Muscle of arm (tissue), 12 donors: ENCODE results near the gene DHCR24. TPM values are rescaled to one million over a fixed set of nuclear protein-coding genes. Genes with fewer than 3 reads are reported as not detected.

ENCODE experiments used
- DNase-seq: peaks from one replicate; pipeline ENCODE4 v3.0.0-alpha.2; 2013
- polyA plus RNA-seq, 12 donors: library from polyadenylated mRNA; unstranded; fragments of 120-200 nt; gene quantifications; one replicate each; pipeline ENCODE4 v1.2.1, GENCODE V29; 2013; ENCODE audit not compliant: insufficient read length in 12 of 12

DHCR24 gene
- polyA plus RNA-seq, 12 donors: 15.9 to 40.1 (median 28.4) TPM; not detected in 1

DNA sequence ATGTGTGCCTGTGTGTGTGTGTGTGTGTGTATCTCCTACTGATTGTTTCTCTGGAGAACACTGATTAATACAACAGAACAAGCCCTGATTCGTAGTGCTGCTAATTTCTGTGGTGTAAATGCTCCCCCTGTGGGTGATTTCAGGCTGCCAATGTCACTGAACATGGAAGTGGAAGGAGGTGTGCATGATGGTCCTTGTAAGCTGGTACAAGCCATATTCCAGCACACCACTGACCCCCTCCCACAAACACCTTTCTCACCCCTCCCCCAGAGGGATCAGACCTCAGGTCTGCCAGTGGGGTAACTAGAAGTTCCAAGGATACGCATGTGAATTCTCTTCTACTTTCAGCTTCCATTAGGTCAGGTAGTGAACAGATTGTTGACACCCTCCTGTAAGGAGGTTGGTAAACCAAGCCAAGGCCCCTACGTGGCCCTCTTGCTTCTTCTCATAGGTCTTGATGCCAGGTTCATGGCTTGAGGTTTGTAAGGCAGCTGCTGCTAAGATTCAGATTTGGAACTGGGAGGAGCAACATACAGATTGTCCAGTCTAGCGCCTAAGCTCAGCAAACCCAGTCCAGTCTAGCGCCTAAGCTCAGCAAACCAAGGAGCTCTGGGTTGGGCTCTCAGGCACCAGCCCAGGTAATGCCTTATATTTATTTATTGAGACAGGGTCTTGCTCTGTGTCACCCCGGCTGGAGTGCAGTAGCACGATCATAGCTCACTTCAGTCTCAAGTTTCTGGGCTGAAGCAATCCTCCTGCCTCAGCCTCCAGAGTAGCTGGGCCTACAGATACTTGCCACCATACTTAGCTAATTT, 38.7 kb downstream of the DHCR24 start:
- DNase-seq: no peak

DNA sequence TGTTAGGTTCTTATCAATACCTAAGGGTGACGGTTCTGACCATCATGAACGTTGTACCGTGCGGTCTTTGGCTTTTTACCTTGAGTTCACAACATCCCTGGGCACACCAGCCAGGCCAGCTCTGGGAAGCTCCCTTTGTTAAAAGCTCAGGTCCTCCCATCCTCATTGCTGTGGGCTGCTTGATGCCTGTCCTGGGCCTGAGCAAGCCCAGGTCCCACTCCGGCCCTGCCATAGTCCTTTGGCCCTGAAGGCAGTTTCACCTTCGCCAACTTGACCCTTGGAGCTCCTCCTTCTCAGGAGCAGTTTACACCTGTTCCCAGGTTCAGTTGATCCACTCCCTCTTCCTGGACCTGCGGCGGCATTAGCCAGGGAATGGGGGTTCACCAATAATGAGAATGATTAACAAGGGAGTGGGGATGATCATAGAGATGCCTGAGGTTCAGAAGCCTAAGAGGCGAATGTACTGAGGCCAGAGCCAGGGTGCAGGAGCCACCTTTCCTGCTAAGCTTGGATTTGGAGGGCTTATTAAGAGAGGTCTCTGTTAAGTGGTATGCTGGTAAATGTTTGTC, 40.2 kb downstream of the DHCR24 start:
- DNase-seq: no peak

DNA sequence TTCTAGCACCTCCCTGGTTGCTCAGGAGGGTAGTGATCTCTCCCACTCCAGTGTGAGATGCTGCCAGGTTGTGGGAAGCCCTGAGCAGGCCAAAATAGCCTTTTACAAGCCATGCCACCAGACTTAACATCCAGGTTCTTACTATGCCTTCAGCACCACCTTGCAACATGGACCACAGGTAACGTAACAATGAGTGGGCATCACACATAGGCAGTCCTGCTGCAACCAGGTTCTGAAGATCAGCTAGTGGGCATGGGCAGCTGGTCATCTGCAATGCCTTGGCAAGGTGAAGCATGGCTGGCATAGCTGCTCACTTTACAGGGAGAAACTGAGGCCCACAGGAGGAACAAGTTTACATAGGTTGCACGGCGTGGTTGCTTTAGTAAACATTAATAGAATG, 40.7 kb downstream of the DHCR24 start:
- no peak for DNase-seq

DNA sequence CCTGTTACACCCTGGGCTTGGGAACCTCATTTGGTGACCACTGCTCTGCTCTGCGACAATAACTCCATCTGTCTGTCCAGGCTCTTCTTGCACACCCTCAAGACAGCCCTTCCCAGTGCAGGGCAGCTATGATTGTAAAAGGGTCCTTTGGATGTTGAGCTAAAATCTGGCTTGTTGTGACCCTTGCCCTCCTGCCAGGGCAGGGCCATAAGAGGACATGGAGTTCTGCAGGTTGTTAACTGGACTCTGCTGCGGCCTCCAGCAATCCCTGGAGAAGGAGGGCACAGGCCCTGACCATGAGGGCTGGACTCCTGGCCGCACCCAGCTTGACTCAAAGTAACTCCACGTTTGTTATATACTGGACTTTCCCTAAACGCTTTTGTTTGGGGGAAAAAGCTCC, 41.2 kb downstream of the DHCR24 start:
- DNase-seq: no peak

DNA sequence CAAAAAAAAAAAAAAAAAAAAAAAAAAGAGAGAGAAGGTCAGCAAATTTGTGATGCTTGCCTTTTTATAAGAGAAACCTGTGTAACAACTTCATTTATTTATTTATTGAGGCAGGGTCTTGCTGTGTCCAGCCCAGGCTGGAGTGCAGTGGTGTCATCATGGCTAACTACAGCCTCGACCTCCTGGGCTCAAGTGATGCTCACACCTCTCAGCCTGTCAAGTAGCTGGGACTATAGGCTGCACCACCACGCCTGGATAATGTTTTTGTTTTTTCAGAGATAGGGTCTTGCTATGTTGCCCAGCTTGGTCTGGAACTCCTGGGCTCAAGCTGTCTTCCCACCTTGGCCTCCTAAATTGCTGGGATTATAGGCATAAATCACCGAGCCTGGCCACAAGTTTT, 42.4 kb downstream of the DHCR24 start:
- no peak for DNase-seq

DNA sequence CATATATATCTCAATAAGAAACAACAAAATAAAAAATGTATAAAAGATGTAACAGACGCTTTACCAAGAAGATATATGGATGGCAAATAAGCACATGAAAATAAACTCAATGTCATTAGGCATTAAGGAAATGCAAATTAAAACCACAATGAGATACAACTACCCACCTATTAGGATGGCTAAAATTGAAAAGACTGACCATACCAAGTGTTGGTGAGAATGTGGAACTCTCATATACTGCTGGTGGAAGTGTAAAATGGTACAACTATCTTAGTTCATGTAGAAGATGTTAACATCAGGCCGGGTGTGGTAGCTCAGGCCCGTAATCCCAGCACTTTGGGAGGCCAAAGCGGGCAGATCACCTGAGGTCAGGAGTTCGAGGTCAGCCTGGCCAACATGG, 43.5 kb downstream of the DHCR24 start:
- no peak for DNase-seq

DNA sequence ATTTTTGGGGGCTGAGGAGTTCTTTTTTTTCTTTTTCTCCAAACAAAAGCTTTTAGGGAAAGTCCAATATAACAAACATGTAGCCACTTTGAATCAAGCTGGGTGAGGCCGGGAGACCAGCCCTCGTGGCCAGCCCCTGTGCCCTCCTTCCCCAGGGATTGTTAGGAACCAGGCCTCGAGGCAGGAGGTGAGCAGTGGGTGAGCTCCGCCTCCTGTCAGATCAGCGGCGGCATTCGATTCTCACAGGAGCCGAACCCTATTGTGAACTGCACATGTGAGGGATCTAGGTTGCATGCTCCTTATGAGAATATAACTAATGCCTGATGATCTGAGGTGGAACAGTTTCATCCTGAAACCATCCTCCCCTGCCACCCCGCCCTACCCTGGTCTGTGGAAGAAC, 44.0 kb downstream of the DHCR24 start:
- no peak for DNase-seq

DNA sequence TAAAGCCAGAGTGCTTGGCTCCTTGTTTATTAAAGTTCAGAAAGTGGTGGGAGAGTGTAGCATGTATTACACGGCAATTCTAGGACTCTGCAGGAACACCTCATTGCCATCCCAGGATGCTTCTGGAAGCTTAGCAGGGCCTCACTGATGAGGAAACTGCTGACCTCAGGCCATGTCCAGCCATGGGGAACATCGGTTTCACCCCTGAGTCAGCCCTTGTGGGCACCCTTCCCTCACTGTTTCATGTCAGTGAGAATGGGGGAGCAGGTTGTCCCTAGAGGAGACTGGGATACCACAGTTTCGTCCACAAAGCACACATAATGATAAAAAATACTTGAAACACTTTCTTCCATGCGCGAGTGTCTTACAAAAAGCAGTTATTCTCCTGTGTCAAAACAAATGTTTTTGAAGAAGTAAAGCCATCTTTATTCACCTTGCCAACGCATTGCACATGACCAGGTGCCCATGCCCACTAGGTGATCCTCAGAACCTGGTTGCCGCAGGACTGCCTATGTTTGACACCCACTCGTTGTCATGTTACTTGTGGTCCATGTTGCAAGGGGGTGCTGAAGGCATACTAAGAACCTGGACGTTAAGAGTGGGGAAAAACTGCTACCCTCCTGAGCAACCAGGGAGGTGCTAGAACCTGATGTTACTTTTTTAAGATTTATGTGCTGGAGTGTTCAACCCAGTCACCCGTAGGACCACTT, 44.6 kb downstream of the DHCR24 start:
- DNase-seq: no peak

DNA sequence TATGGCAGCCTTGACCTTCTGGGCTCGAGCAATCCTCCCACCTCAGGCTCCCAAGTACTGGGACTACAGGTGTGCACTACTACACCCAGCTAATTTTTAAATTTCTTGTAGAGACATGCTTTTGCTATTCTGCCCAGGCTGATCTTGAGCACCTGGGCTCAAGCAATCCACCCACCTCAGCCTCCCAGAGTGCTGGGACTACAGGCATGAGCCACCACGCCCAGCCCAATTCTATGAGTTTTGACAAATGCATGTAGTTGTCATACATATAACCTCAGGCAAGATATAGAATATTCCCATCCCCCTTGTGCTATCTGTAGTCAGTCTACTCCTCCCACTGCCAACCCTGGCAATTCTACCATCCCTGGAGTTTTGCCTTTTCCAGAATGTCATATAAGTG, 47.2 kb downstream of the DHCR24 start:
- DNase-seq: no peak

DNA sequence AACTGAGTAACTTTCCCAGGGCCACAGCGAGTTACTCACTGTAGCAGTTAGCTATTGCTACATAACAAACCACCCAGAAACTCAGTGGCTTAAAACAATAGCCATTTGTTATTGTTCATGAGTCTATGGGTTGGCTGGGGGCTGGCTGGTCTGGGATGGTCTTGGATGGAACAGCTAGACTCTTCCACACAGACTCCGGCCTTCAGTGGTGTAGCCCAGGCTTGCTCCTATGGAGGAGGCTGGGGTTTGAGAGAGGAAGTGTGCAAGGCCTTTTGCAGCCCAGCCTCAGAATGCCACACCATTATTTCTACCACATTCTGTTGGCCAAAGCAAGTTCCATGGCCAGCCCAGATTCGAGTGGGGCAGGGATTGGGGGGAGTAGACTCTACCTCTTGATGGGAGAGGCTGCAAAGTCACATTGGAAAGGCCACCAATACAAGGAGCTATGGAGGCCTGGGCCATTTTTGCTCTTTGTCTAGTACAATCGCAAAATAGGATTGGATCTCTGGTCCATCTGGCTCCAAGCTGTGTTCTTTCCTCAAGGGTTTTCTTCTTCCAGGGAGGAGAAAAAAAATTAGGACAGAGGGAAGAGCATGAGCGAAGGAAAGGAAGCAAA, 48.3 kb downstream of the DHCR24 start:
- no peak for DNase-seq

DNA sequence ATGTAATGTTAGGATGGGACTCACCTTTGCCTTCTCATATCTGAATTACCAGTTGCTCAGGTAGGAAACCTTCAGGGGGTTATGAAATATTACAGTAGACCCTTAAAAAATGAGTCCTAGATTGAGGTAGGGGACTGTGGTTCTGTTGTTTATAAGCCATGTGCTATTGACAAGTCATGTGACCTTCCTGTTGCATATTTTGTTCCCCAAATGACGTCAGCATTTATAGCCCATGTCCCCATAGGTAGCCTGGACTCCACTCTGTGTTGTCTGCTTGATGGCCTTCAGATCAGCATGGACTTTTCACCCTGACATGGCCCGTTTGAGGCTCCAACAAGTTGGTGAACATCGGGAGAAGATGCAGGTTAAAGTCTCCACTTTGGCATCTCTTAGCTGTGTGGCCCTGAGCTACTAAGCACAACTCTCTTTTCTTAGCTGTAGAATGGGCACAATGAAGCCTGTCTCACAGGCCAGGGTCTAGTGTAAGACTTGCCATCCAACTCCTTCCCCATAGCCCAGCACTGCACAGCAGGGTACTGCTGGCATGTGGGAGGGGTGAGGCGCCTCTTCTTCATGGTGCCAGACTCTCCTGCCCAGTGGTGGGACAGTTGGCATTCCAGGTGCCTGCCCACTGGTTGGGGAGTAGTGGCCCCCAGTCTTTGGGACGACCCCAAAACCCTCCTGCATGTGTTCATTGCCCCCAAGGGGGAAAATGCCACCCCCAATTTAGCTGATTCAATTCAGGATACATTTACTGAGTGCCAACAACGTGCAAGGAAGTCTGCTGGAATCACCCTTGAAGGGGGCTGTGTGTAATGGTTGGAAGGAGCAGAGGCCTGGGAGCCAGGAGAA, 49.8 kb downstream of the DHCR24 start:
- no peak for DNase-seq

DNA sequence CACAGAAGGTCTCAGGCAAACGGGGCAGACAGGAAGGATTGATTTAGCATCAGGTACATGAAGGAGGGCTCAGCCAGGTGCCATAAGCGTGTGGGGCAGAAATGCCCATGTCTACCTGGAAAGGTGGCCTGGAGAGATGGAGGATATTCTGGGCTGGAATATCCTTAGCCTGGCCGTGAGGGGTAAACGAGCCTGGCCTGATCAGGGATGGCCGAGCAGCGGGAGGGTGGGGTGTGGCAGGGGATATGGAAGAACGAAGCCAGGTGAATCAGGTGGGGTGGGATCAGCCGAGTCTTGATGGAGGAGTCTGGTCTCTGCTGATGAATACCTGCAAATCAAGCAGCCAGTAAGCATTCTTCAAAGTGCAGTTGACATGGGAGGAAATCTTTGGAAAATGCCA, 50.4 kb downstream of the DHCR24 start:
- DNase-seq: no peak

DNA sequence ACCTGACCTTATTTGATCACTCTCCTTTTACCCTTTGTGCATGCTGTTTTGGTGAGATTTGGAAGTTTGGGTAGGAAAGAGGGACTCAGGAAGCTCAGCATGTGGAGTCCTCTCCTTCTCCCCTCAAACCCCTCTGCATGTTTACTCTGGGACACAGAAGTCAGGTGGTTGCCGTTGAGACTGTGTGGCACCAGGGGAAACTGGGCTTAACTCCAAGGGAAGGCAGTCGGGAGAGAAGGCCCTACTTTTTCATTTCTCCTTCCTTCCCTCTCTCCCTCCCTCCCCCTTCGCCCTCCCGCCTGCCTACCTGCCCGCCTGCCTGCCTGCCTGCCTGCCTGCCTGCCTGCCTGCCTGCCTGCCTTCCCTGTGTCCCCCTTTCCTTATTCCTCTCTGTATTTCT, 51.0 kb downstream of the DHCR24 start:
- no peak for DNase-seq

DNA sequence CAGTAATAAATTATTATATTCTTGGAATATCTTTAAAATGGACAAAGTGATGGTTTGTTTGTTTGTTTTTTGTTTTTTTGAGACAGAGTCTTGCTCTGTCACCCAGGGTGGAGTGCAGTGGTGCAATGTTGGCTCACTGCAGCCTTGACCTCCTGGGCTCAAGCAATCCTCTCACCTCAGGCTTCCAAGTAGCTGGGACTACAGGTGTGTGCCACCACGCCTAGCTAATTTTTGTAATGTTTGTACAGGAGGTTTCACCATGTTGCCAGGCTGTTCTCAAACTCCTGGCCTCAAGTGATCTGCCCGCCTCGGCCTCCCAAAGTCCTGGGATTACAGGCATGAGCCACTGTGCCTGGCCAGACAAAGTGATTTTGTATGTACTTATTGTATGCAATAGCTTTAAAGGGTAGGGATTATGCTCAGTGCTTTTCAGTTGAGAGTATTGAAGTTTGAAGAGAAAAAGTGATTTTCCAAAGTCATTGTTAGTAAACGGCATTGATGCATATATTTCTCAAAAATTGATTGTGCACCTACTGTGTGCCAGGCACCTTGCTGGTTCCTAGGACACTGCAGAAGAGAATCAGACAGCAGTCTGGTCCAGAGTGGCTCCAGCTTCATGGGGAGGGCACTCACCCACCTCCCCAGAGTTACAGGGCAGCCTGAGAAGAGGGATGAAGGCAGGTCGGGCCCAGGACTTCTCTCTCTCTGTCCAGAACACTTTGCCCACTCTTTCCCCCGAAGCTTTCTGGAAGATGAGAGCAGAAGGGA, 51.7 kb downstream of the DHCR24 start:
- no peak for DNase-seq

DNA sequence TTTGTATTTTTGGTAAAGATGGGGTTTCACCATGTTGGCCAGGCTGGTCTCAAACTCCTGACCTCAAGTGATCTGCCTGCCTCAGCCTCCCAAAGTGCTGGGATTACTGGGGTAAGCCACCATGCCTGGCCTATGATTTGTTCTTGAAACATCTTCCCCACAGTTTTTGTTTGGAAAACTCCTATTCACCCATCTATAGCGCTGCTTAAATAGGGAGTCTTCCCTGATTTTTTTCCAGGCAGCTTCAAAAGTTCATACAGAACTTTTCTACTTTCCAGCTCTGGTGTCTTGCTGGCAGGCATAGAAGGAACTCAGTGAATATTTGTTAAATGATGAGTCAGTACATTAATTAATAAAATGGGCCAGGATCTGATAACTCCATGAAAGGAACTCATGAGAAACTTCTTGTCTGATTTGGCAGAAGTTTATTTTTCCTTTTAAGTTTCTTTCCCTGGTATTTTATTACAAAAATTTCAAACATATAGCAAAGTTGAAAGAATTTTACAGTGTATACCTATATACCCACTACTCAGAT, 52.9 kb downstream of the DHCR24 start:
- no peak for DNase-seq

DNA sequence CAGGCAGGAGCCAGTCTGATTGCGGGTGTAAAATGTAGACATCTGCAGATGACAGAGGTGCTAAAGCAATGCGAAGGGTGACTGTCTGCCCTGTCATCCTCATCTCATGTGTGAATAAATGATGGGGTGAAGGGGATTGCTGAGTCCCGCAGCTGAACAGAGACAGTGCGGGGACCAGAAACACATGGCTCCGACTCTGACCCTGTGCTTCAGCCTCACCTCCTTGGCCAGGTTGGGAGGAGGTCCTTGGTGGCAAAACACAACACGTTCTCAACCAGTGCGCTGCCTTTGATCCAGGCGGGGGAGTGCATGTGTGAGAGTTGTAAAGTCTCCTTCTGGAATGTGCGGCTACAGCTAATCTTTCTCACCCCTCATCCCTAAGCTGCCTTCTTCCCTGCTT, 53.9 kb downstream of the DHCR24 start:
- no peak for DNase-seq

DNA sequence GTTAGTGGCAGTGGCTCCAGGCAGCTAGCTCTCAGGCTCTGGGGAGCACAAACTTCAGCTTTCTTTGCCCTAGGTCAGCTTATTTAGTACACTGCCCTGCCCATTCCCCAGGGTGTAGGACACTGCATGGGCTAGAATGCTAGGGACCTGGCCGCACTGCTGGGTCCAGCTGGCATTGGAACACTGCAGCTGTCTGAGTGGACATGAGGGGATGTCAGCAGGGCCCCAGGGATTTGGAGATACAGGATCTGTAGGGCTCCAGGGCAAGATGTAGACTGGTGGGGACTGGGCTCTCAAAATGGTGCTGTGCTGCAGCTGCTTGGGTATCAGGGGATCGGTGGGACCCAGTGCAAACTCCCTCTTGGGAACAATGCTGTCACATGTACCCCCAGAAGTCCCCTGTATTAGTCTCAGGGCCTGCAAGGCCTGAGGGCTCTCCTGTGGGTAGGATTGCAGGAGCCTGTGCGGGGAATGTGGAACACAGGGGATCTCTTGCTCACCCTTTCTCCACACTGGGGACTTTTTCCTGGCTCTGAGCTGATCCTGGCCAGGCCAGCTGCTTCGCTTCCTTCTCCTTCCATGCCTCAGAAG, 60.7 kb downstream of the DHCR24 start:
- no peak for DNase-seq

DNA sequence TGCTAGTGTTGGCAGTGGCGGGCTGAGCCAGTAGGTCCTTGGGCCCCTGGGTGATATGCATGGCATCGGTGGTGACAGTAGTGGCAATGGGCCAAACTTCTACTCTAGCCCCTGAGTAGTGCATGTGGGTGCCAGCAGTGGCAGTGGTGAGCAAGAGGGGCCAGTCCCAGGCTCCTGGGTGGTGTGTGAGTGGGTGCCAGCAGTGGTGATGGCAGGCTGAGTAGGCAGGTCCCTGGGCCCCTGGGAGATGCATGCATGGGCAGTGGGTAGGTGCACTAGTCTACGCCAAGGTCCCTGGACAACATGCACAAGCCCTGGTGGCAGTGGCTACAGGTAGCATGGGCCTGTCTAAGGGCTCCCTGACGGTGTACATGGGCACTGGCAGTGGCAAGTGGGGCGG, 61.3 kb downstream of the DHCR24 start:
- no peak for DNase-seq

DNA sequence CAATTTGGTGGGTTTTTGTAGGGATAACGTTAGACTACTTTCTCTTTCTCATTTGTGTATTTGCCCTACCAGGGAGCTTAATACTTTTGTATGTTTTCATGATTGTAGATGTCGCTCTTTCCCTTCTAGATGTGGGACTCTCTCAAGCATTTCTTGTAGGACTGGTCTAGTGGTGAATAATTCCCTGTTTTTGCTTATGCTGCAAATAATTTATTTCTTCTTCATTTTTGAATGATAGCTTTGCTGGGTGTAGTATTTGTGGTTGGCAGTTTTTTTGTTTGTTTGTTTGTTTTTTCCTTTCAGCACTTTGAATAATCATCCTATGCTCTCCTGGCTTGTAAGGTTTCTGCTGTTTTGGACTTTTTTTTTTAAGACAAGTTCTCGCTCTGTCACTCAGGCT, 63.3 kb downstream of the DHCR24 start:
- no peak for DNase-seq

DNA sequence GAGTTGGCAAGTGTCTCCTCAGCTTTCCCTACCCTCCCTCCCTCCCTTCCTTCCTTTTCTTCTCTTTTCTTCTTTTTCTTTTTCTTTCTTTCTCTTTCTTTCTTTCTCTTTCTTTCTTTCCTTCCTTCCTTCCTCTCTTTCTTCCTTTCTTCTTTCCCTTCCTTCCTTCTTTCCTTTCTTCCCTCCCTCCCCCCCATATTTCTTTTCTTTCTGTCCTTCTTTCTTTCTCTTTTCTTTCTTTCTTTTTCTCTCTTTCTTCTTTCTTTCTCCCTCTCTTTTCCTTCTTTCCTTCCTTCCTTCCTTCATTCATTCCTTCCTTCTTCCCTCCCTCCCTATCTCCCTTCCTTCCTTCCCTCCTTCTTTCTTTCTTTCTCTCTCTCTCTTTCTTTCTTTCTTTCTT, 67.3 kb downstream of the DHCR24 start:
- DNase-seq: no peak
